ENCODE results near the gene WNK2.

DNA sequence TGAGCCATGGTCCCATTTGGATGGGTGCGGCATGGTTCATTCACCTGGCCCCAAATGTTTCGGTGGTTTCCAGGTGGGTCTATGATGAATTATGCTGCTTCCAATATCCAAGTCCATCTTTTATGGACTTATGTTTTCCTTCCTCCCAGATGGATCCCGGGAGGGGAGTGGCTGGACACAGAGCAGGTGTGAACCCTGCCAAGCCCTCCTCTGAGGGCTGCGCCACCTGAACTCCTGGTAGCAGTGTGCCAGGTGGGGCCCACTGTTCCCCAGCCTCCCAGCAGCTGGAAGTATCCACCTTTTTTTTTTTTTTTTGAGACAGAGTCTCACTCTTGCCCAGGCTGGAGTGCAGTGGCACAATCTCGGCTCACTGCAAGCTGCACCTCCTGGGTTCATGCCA is 42.9 kb downstream of the WNK2 start:
- TF ChIP-seq RFX5 (IDR thresholded peaks at IDR 0.05) (no peak), CEBPB (IDR thresholded peaks at IDR 0.05) (no peak), POLR2A (IDR thresholded peaks at IDR 0.05; ENCODE audit: low read length) (no peak), RCOR1 (IDR thresholded peaks at IDR 0.05; ENCODE audit: low read depth, low read length) (no peak), JUN (IDR thresholded peaks at IDR 0.05) (no peak), CHD4 (IDR thresholded peaks at IDR 0.05; ENCODE audit: borderline replicate concordance) (no peak)
- TF ChIP-seq, protein P1, sequence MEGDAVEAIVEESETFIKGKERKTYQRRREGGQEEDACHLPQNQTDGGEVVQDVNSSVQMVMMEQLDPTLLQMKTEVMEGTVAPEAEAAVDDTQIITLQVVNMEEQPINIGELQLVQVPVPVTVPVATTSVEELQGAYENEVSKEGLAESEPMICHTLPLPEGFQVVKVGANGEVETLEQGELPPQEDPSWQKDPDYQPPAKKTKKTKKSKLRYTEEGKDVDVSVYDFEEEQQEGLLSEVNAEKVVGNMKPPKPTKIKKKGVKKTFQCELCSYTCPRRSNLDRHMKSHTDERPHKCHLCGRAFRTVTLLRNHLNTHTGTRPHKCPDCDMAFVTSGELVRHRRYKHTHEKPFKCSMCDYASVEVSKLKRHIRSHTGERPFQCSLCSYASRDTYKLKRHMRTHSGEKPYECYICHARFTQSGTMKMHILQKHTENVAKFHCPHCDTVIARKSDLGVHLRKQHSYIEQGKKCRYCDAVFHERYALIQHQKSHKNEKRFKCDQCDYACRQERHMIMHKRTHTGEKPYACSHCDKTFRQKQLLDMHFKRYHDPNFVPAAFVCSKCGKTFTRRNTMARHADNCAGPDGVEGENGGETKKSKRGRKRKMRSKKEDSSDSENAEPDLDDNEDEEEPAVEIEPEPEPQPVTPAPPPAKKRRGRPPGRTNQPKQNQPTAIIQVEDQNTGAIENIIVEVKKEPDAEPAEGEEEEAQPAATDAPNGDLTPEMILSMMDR (IDR thresholded peaks at IDR 0.05) = no peak
- TF ChIP-seq, protein P2, sequence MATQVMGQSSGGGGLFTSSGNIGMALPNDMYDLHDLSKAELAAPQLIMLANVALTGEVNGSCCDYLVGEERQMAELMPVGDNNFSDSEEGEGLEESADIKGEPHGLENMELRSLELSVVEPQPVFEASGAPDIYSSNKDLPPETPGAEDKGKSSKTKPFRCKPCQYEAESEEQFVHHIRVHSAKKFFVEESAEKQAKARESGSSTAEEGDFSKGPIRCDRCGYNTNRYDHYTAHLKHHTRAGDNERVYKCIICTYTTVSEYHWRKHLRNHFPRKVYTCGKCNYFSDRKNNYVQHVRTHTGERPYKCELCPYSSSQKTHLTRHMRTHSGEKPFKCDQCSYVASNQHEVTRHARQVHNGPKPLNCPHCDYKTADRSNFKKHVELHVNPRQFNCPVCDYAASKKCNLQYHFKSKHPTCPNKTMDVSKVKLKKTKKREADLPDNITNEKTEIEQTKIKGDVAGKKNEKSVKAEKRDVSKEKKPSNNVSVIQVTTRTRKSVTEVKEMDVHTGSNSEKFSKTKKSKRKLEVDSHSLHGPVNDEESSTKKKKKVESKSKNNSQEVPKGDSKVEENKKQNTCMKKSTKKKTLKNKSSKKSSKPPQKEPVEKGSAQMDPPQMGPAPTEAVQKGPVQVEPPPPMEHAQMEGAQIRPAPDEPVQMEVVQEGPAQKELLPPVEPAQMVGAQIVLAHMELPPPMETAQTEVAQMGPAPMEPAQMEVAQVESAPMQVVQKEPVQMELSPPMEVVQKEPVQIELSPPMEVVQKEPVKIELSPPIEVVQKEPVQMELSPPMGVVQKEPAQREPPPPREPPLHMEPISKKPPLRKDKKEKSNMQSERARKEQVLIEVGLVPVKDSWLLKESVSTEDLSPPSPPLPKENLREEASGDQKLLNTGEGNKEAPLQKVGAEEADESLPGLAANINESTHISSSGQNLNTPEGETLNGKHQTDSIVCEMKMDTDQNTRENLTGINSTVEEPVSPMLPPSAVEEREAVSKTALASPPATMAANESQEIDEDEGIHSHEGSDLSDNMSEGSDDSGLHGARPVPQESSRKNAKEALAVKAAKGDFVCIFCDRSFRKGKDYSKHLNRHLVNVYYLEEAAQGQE (IDR thresholded peaks at IDR 0.05) = no peak
- TF ChIP-seq, protein P3, sequence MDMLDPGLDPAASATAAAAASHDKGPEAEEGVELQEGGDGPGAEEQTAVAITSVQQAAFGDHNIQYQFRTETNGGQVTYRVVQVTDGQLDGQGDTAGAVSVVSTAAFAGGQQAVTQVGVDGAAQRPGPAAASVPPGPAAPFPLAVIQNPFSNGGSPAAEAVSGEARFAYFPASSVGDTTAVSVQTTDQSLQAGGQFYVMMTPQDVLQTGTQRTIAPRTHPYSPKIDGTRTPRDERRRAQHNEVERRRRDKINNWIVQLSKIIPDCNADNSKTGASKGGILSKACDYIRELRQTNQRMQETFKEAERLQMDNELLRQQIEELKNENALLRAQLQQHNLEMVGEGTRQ (IDR thresholded peaks at IDR 0.05) = no peak
